Activated CD4-positive, alpha-beta T cell treated with anti-CD3 and anti-CD28 coated beads, Interleukin-10, Interleukin-2, amounts not matched to agents 100 ng/mL and 50 ng/mL, durations not matched to agents 16 hours and 8 hours (primary cell): ENCODE measurements around the gene ACER3.

Source experiments
- DNase-seq: peaks from one replicate; pipeline ENCODE4 v3.0.0-alpha.2; 2020

ACER3 gene

DNA sequence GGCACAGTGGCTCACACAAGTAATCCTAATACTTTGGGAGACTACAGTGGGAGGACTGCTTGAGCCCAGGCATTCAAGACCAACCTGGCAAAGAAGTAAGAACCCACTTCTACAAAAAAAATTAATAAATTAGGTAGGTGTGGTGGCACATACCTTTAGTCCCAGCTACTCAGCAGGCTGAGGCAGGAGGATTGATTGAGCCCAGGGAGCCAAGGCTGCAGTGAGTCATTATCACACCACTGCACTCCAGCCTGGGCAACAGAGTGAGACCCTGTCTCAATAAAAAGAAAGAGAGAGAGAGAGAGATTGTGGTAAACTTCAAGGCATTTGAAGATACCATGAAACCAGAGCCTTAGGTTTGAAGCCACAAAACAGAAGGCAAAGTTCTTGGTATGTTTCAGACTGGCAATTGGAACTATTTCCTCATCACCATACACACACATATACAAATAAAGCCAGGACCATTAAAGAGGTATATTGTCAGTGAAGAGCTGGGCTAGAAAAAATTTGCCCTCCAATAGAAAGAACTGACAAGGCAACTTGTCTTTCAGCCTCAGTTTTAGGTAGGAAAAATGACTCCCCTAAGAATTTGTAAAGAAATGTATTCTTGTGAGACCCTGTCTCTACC, 148.9 kb downstream of the ACER3 start:
- no peak for DNase-seq

DNA sequence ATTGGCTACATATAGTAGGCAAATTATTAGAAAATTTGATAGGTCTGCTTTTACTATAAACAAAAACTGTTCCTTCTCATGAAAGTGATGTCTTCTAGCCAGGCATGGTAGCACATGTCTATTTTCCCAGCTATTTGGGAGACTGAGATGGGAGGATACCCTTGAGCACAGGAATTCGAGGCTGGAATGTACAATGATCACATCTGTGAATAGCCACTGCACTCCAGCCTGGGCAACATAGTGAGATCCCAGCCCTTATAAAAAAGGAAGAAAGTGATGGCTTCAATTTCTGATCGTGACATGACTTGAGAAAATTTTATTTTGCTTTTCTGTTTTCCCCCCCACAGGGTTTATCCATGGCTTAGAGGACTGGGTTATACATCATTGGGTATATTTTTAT, 154.0 kb downstream of the ACER3 start:
- no peak for DNase-seq

DNA sequence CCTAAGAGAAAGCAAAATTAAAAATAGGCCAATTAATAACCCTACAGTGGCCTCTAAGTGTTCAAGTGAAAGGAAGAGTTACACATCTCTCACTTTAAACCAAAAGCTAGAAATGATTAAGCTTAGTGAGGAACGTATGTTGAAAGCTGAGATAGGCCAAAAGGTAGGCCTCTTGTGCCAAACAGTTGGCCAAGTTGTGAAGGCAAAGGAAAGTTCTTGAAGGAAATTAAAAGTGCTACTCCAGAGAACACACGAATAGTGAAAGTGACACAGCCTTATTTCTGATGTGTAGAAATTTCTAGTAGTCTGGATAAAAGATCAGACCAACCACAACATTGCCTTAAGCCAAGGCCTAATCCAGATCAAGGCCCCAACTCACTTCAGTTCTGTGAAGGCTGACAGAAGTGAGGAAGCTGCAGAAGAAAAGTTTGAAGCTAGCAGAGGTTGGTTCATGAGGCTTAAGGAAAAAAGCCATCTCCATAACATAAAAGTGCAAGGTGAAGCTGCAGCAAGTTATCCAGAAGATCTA, 157.7 kb downstream of the ACER3 start:
- DNase-seq = peak; percentile 49

DNA sequence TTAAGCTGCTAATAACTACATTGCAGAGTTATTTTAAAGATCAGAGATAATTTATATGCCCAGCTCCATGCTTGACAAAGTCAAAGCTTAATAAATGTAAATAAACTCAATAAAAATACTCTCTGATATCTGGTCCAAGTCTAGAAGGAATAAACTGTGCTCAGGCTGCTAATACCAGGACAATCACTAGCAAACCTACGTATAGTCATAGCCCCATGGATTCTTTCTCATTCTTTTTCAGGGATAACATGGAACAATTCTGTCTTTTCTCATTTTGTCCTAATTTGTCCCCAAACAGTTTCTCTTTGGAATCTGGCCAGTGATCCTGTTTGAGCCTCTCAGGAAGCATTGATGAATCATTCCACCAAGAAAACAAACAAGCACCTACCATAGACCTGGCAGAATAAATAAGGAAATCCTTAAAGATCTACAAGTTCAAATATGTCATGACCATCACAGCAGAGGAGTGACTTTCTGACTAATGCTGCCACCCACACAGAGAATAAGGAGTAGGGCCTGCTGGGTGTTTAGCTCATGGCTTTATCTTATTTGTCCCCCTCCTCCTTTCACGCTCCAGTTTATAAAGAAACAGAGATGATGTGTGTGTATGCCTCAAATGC, 159.4 kb downstream of the ACER3 start:
- DNase-seq = no peak

DNA sequence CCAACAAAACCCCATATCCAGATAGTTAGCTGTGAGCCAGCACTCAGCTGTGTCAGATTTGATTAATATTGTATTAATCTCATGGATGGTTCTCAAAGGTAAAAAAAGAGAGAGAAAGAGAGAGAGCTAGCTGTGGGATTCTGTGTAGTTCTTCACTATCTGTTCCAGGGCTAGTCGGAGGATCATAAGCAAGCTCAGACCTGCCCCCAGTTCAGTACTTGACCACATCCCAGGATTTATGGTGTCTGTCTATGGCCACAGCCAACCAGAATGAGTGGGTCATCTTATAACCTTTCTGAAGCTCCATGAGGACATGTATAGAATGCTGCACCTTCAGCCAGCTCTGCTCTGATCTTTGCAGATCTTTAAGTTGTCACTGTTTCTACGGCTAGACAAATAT, 160.0 kb downstream of the ACER3 start:
- no peak for DNase-seq

DNA sequence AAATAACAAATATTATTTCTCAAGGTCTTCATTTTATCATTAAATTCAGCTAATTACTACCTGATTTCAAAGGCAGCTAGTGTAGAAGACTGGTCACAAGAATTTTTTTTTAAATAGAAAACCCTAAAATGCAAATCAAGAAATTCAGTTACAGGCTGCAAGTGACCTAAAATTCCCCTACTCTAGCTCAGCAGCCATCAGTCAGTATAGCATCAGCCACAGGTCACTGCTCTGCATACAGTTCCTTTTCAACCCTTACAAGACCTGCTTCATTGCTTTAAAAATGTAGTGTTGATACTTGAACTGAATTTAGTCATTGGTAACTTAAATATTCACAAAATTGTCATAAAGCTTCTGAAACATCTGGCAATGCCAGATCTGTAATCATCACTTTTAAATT, 164.0 kb downstream of the ACER3 start:
- no peak for DNase-seq

DNA sequence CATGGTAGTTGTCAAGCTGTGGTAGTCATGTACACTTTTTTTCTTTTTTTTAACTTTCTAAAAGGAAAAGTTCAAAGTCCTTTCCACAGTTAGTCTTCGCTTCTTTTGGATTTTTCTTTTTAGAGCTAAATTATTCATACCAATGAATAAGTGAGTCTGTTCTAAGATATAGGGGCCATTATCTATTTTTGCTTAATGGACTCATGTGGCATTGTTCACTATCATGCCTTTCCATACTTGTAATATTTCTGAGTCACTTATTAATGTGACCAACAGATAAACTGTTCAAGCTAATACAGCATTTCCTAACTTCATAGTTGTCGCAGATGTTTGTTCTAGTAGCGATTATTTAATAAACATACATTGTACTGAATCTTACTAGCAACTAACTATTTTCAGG, 165.5 kb downstream of the ACER3 start:
- DNase-seq = no peak

DNA sequence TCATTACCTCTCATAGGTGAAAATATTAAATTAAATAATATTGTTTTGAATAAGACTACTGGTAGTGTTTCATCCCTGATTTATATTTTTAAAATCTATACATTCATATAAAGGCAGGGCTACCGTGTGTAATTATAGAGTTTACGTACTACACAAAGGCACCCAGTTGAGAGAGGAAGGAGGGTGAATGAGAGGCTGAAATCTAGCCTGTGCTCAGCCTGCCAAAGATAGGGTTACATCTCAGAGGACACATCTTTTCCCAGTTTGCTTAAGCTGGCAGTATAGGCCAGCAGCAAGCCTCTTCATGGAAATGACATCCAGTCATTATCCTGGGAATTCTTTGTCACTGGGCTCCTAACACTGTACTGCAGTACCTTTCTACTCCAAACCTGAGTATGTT, 166.0 kb downstream of the ACER3 start:
- DNase-seq = no peak

DNA sequence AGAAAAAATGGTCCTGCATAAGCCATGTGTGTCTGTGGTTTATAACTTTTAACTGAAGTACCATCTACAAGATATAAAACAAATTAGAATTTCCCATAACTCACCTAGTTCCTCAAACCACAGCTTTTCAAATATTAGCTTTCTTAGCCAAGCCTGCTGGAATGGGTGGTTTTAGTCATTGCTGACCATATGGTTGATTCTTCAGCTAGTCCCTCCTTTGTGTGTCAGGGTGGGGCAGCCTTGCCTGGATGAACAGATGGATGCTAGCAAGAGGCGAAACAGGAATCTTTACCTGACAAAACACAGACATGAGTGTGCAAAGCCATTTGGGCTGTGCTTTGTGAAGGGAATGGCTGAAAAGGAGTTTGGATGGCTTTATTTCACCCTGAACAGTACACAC, 166.6 kb downstream of the ACER3 start:
- no peak for DNase-seq

DNA sequence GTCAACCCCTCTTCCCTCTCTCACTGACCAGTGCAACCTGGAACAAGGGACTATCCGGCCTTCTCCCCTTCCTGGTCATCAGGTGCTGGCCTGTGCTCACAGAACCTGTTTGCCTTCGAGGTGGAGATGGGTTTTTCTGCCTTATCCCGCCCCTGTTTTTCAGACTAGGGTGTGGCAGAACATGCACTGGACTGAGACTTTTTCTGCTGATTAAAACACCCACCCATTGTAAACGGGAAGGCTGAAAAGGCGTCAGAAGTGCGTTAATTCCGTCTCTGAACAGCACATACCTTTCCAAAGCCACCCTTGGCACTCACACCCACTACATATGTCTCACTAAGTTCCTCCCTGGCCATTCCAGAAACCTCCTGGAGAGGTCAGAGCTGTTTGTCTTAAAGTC, 169.1 kb downstream of the ACER3 start:
- DNase-seq = no peak

DNA sequence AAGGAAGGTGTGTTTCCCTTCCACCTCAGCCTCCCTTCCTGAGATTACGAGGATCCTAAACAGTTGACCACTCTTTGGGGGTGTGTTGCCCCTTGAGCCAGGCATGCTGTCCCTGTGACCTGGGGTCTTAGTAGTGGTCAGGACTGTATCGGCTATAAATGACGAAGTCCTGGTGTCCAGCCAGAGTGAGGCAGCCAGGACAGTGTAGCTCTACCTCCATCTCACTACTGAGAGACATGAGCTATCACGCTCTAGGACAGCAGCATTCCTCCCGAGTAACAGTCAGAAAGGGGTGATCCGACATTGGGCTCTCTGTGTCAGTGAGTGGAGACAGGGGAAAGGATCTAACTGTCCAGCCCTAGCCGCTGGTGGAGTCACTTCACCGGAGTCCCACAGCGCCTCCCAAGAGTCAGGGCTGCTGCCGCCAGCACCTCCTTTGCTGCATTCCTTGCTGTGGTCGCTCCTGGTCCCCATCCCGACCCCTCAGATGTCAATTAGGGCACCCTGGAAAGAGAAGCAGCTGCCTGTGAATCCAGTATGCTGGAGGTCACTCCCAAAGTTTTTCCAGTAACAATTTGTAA, 170.2 kb downstream of the ACER3 start:
- DNase-seq = no peak

DNA sequence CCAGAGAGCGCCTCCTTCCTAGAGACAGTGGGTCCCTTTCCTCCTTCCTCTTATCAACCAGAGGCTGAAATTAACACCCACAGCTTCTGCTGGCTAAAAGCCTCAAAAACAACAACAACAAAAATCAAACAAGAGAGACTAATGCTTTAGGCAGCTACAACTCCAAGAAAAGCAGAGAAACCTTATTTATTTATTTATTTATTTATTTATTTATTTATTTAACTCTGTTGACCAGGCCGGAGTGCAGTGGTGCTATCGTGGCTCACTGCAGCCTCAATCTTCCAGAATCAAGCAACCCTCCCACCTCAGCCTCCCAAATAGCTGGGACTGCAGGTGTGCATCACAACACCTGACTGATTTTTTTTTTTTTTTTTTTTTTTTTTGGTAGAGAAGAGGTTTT, 170.9 kb downstream of the ACER3 start:
- DNase-seq = no peak

DNA sequence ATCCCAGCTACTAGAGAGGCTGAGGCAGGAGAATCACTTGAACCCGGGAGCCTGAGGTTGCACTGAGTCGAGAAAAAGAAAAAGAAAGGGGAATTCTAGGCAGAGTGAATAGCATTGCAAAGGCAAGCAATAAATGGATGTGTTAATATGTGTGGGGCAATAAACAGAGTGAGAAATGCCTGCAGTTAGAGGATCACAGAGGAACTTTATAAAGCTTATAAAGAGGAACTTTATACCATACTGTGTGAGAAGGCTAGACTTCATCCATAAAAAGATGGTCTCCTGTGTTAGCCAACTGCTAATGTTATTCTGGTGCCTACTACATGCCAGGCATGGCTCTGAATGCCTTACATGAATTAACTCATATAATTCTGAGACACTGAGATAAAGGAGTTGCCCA, 174.3 kb downstream of the ACER3 start:
- DNase-seq = no peak

DNA sequence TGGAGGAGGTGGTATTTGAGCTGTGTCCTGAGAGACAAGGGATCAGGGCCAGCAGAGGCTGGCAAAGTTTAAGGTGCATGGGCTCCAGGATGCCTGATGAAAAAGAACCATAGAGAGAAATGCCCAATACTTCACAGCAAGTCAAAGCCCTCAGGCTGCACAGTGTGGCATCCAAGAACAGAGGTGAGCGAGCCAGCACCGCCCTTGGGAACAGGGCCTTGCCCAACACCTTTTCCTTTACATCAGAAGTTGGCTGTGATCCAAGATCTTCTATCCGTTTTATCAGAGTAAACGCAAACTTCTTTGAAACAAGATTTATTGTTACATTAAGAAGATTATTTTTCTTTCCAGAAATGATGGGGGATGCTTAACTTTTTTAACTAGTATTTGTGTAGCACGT, 174.9 kb downstream of the ACER3 start:
- DNase-seq = no peak

DNA sequence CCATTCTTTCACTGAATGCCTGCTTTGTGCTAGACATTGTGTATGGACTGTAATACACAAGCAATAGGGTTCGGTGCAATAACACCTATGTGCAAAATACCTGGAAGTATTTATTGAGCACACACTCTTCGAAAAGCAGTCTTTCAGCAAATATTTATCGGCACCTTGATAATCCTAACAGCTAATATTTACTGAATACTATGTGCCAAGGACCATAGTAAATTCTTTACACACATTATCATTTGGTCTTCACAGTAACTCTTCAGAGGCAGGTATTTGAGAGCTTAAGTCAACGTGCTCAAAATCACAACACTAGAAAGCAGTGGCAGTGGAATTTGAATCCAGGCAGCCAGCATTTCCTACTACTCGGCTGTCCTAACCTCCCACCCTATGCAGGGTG, 175.7 kb downstream of the ACER3 start:
- DNase-seq = no peak

DNA sequence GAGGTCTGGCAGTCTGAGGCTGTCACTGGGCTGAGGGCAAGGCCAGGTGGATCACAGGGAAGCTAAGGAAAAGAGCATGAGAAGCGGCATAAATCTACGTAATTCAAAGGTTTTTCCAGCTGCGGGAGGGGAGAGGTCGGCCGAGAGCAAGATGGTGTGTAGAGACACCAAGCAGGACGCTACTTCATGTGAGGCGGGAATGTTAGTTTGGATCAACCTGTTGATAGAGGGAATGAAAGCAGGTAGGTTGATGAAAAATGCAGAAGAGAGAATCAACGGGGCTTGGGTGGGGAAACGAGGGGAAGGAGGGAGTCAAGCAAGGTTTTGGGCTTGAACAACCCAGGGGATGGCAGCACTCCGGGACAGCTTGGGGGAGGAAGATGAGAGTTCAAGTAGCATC, 176.3 kb downstream of the ACER3 start:
- no peak for DNase-seq

DNA sequence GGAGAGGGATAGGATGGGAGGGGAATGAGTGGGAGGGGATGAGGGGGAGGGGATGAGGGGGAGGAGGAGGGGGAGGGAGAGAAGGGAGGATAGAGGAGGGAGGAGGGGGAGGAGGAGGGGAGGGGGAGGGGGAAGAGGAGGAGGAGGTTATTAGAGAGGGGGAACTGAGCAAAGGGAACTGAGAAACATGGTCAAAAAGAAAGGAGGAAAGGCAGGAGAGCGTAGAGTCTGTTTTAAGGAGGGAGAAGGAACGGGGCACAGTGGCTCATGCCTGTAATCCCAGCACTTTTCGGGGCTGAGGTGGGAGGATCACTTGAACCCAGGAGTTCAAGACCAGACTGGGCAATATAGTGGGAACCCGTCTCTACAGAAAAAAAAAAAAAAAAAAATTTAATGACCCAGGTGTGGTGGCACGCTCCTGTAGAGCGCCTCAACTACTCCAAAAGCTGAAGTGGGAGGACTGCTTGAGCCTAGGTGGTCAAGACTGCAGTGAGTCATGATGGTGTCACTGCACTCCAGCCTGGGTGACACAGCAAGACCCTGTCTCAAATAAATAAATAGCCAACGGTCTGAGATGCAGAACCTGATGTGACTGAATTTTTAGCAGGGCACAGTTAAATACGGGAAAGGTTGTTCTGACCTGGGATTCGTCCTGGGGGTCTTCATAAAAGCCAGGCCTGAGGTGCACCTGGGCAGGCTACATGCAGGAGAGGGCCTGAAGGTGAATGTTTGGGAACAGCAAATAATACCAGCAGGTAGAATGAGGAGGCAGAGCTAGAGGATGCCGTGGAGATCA, 177.5 kb downstream of the ACER3 start:
- no peak for DNase-seq

DNA sequence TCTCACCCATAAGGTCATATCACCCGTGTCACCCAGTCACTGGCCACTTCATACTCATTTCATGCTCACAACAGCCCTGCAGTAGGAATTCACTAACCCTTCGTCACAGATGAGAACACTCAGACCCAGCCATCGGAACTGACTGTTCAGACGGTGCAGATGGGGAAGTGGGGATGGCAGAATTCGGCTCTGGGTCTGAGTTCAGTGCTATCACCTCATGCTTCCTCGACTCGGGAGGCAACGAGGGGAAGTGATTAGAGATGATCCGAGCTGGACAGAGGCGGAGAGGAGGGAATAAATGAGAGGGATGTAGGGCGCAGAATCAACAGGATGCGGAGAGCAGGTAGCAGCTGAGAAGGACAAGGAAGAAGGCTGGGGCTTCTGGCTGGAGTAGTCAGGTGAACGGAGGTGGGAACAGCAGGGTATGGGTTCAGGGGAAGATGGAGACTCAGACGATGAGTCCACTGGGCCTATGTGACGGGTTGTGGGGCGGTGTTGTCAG, 178.2 kb downstream of the ACER3 start:
- no peak for DNase-seq

DNA sequence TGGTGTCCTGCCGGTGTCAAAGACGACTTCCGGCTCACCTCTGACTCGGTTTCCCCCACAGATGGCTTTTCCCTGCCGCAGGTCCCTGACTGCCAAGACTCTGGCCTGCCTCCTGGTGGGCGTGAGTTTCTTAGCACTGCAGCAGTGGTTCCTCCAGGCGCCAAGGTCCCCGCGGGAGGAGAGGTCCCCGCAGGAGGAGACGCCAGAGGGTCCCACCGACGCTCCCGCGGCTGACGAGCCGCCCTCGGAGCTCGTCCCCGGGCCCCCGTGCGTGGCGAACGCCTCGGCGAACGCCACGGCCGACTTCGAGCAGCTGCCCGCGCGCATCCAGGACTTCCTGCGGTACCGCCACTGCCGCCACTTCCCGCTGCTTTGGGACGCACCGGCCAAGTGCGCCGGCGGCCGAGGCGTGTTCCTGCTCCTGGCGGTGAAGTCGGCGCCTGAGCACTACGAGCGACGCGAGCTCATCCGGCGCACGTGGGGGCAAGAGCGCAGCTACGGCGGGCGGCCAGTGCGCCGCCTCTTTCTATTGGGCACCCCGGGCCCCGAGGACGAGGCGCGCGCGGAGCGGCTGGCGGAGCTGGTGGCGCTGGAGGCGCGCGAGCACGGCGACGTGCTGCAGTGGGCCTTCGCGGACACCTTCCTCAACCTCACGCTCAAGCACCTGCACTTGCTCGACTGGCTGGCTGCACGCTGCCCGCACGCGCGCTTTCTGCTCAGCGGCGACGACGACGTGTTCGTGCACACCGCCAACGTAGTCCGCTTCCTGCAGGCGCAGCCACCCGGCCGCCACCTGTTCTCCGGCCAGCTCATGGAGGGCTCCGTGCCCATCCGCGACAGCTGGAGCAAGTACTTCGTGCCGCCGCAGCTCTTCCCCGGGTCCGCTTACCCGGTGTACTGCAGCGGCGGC, 179.0 kb downstream of the ACER3 start:
- peak; percentile 29 for DNase-seq

DNA sequence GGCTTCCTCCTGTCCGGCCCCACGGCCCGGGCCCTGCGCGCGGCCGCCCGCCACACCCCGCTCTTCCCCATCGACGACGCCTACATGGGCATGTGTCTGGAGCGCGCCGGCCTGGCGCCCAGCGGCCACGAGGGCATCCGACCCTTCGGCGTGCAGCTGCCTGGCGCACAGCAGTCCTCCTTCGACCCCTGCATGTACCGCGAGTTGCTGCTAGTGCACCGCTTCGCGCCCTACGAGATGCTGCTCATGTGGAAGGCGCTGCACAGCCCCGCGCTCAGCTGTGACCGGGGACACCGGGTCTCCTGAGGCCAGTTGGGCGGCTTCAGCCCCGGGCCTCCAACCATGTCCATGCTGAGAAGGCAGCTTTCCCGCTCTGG, 179.7 kb downstream of the ACER3 start:
- DNase-seq = no peak

DNA sequence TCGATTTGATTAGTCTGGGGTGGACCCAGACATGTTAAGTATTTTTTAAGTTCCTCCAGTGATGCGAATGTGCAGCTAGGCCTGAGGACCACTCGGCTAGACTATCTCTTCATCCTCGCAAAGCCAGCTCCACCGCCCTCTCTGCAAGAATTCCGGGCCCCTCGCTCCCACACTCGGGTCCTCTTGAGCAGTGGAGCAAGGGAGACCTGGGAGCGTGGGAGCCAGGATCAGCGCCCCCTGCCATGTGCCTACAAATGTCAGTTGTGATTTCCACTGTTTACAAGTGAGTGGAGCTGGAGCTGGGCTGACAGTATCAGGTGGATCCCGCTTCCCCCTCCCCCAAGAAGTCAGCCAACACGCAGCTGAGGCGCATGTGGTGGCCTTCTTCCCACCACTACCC, 180.2 kb downstream of the ACER3 start:
- no peak for DNase-seq

DNA sequence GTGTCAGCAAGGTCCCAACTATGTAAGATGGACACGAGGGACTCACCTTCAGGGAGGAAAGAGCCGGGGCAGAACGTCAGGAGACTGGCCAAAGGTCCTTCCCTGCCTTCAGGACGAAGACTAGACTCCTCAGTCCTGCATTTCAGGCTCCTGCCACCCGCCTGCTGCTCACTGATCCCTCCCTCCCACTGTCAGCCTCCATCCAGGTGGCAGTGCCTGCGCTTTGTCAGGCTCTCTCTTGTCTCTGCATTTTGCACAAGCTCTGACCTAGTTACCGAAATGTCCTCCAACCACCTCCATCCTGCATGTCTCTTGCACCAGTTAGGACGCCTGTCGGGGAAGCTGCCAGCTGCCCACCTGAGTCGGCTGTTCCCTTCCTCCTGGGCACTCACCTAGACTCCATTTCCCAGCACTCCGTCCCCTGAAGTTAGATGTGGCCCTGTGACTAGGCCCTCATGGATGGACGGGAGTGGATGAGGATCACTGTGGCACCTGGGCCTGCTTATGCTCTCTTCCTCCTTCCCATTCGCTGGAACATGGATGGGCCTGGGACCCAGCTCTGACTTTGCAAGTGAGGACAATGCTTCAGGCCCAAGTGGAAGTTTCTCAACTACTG, 181.5 kb downstream of the ACER3 start:
- no peak for DNase-seq
